DMS 273 (cell line): ENCODE data around the gene PLCB1.
A peak's percentile ranks its signal among the peaks of the same experiment; 100 is the strongest.

Experiments
- DNase-seq: peaks from one replicate; lab custom pipeline; 2025; ENCODE audit not compliant: unreplicated experiment; lab: John Stamatoyannopoulos, UW

PLCB1 gene

DNA sequence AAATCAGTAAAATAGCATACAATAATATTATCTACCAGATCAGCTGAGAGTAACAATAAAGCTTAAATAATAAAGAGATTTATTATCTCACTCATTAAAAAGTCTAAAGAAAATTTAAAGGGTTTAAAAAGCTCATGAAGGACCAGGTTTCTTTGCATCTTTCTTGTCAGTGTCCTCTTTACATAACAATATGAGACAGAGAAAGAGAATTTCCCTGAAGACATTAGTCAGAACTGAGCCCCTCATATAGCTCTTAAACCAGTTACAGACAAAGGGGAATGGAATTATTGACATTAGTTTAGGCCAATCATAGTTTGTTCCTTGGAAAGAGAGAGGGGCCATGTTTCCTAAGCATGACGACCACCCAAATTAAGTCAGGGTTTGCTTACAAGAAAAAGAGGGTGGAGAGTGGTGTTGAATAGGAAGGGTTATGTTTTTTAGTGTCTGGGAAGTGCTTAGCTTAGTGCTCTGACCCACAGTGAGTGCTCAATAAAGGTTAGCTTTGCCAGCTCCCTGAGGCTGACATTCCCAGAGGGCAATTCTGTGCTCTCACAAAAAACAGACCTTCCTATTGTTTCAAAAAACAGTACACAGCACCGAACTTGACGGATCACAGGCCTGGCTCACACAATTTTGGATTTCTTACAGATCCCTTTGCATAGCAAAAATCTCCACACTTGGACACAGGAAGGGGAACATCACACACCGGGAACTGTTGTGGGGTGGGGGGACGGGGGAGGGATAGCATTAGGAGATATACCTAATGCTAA is 3.6 kb upstream of the PLCB1 start:
- DNase-seq, result no peak

DNA sequence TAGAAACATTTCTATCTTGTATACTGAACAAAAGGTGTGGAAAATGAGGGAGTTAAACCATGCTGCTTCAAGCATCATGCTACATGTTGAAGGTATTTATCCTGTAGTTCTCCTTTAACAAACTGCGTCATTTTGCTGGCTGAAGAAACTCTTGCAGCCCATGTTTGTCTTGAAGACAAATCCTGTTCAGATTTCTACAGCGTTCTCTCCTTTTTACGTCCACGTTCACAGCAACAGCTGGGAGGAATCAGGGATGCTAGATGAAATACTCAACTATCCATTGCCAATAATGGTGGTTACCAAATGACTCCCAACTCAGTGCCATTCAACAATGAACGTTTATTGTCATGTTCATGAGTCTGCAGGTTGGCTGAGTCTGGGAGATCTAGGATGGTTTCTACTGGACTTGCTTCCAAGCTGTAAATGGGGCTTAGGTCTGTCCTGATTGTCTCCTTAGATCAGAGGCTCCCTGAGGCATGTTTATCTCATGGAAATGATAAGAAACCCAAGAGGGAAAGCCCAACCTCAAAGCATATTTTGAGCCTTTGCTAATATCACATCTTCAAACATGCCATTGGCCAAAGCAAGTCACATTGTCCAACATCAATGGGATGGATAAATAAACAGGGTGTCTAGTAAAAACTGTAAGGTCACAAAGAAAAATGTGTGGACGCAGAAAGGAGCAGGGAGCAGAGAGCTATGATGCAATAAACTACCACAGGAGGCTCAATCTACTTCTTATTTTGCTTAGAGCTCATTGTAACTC is 2.7 kb upstream of the PLCB1 start:
- no peak for DNase-seq

DNA sequence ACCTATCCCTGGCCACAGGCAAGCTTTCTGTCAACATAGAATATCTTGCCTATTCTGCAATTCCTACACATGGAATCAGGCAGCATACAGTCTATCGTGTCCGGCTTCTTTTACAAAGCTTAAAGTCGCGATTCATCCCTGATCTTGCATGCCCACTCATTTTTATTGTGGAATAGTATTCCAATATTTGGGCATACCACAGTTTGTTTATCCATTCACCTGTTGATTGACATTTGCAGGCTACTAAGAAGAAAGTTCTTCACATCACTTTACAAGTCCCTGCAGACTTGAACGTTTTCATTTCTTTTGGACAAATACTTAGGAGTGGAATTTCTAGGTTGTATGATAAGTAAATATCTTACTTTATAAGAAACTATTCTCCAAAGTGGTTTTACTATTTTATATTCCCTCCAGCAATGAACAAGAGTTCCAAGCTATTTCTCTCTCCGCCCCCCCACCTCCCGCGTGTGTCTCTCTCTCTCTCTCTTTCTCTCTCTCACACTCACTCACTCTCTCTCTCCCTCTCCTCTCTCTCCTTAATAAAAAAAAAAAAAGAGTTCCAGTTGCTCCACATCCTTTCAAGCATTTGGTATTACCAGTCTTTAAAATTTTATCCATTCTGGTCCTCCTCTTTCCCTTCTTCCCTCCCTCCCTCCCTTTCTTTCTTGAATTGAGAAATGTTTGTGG is 1.1 kb upstream of the PLCB1 start:
- no peak for DNase-seq

DNA sequence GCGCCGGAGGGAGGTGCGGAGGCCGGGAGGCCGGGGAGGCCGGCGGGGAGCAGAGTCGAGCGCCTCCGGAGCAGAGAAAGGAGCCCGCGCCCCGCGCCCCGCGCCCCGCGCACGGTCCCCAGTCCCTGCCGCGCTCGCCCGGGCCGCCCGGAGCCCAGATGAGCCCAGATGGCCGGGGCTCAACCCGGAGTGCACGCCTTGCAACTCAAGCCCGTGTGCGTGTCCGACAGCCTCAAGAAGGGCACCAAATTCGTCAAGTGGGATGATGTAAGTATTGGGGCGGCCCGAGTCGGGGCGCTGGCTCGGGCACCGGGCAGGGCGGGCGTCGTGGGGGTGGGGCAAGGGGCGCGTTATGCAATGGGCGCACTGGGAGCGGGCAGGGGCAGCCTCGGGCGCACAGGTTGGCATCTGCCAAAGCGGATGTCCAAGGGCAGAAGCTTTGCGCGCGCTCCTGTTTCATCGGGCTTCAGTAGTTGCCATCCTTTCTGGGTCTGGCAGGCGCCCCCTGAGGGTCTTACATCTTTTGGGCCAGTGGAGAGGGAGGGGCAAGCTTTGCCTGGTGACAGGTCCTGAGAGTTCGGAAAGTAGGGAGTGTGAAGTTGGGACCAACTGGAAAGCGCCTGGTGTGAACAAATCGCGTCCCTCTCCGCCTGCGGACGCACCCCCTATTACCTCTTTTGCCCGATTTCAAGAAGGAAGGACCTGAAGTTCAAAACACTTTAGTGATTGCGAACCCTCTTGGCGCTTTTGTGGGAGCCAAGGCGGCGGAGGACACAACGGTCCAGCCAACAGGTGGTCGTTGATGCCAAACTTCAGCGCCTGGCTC is 631 bp downstream of the PLCB1 start:
- peak; percentile 86 for DNase-seq

DNA sequence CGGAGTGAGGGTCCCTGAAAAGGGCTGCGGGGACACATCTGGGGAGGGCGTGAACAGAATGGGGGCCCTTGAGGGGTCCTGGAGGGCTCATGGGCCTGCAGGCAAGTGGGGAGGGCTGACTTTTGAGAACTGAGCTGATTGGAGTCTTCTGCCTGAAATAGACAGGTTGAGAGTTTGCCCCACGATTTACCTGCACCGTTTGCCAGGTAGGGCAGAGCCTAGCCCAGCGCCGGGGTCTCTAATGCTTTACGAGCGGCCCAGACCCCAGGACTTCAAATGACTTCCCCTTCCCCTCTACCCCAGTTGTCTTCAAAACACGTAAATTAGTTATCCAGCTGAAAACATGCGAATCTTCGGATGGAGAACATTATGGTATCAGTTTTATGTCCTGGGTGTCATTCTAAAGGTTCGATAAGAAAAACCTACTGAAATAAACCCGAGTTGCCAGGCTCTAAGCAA is 1.3 kb downstream of the PLCB1 start:
- no peak for DNase-seq

DNA sequence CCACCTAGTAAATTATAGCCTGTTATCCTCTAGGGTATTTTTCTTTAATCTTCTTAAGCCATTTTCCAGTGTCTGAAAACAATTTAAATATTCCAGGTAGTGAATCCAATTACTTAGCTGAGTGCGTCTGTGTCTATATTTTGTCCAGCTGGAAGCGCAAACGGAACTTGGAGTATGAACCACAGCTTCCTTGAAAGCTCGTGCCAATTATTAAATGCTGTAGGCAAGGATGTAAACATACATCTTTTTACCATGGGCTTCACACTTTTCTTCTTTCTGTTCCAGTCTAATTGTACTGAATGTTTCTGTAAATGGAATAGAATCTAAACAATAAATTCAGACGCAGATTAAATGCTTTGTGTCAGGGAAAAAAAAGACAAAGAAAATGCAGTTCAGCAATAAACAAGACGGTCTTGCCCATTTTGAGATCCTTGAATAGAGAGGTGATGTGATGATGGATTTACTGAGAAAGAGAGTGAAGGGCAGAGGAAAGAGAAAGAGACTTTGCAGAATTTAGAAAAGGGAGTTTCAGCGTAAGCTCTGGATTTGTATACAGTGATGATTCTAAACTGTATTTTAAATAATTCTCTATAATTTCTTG is 1.9 kb downstream of the PLCB1 start:
- DNase-seq, result peak; percentile 27

DNA sequence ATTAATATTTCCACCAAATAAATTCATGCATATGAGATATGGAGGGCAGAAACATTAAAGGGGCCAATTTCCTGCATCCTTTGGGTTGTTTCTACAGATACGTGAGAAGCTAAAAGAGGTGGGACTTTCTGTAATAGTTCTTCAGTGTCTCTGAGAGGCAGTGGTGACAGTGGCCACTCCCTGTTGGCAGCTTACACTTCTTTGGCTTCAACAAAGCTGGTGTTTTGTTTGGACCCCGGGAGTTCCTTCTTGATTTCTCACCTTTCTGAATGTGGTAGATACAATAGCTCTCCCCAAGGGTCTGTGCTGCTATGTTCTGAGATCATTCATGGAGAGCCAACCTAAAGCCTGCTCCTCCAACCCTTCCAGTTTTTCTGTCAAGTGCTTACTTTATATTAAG is 7.8 kb downstream of the PLCB1 start:
- no peak for DNase-seq

DNA sequence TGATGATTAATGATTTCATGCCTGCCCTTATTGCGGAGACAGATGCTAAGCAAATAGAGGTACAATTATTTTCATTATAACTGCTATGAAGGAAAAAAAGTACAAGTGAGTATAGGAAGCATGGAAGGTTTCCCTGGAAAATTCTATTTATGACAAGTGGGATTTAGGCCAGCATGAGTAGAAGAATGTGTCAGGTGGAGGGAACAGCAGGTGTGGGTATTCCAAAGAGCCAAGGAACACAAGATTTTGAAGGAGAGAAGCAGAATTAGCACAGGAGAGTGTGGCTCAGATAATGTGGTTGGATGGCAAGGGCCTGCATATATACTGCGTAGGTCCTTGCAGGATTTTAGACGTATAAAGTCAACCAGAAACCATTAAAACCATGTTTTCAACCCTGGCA is 11.4 kb downstream of the PLCB1 start:
- no peak for DNase-seq

DNA sequence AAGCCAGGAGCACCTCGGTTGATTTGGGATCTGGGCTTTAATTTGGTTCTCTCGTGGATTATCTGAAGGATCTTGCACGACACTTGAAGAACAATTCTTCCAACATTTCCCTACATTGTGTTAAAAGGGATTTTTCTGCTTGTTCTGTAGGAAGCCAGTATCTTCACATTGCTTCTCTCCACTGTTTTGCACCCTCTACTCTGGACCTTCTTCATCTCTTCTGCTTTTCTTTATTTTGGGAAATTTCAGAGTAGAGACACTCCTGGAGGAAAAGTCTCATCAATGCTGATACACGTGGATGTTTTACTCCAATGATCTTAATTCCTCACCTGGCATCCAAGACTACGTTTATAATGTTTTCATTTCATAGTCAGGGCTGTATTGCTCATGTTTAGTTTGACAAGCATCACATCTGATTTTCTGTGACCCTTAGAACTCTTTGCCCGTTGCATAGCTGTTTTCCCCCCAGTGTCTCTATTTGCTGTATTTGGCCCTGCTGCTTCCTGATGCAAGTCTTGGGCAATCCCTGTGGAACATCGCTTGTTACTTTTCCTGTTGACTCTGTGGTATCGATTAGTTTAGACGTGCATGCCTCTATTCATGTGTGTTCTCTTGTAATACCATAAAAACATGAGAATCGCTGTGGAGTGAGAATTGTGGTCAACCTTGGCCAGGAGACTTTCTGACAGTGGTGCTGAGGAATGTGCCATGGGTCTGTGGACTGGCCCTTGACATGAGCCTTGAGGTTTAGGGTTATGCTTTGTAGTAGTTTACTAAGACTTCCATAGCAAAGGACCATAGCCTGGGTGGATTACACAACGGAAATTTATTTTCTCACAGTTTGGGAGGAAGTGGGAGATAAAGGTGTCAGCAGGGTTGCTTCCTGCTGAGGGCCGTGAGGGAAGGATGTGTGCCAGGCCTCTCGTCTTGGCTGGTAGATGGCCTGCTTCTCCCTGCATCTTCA is 12.5 kb downstream of the PLCB1 start:
- DNase-seq, result no peak

DNA sequence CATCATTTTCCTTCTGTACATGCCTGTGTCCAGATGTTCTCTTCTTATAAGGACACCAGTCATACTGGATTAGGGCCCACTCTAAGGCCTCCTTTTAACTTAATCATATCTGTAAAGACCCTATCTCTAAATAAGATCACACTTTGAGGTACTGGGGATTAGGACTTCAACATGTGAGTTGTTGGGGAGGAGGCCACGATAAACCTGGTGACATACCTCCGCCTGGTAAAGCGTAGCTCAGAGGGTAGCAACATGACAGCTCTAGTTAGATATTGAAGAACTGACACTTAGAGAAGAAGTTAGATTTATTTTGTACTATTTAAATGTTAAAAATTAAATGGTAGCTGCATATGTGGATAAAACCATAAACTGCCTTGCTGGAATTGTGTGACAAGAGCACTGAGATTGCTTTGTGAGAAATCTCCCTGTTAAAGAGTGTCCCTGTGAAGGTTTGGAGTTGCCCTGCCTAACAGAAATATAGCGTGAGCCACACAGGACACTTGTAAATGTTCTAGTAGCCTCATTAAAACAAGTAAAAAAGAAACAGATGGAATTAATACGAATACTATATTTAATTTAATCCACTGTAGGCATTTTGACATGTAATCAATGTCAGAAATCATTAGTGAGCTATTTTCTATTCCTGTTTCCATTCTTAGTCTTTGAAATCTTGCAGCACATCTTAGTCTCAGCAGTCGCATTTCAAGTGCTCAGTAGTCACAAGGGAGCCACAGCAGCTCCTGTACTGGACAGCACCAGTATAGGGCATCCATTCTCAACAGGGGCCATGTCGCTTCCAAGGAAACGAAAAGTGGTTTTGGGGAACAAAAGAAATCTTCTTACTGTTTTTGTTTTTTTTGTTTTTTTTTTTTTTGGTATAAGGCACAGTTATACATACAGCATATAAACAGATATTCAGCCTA is 13.4 kb downstream of the PLCB1 start:
- DNase-seq, result no peak

DNA sequence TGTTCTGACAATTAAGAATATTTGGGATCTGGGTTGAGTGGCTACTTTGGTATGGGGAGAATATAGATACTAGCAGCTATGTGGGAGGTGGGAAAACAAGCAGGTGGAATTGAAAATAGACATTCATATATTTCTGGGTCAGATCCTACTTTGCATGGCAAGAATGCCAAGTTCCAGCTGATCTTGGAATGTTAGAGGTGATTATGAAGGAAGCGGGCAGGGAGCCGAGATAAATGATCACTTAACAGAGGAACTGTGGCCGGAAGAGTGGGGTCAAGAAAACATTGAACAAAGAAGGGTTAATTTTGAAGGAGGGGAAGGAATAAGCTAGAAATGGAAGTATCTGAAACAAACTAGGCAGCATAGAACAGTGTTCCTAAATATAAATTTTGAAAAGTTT is 15.4 kb downstream of the PLCB1 start:
- DNase-seq, result no peak

DNA sequence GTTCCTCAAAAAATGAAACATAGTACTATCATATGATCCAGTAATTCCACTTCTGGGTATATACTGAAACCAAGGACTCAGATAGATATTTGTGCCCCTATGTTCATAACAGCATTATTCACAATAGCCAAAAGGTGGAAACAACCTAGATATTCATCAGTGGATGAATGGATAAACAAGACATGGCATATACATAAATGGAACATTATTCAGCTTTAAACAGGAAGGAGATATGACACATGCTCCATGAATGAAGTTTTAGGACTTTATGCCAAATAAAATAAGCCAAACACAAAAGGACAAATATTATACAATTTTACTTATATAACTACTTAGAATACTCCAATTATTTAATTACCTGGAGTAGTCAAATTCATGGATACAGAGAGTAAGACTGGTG is 16.4 kb downstream of the PLCB1 start:
- DNase-seq, result no peak

DNA sequence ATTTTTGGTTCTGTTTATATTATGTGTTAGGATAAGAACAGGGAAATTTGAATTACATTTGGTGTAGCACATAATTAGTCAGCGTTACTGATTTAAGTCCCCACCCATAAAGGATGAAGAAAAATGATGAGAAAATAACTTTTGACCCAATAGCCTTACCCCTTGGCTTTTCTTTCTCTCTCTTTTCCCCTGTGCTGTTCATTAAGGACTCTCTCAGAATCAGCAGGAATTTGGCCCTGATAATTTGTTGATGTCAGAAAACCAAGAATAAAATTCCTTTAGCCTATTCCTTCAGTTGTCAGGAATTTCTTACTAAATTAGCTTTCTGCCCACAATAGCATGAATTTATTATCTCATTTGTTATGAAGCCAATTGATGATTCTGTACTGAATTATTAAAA is 18.5 kb downstream of the PLCB1 start:
- DNase-seq, result no peak

DNA sequence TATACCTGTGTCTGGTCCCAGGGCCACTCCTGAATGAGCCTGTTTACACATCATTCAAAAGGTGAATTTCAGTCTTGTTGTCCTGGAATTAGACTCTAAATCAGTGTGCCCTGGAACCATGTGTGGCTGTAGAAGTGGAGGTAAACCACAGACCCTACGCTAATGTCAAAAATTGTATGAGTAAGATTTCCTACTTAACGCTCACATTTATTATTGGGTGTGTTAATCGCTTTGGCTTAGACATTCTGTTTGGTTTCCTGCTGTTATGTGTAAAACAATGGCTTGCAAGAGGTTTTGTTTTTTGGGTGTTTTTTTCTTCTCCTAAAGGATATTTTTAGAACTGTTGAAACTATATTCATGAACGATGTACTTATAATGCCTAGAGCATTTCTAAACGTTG is 19.3 kb downstream of the PLCB1 start:
- no peak for DNase-seq

DNA sequence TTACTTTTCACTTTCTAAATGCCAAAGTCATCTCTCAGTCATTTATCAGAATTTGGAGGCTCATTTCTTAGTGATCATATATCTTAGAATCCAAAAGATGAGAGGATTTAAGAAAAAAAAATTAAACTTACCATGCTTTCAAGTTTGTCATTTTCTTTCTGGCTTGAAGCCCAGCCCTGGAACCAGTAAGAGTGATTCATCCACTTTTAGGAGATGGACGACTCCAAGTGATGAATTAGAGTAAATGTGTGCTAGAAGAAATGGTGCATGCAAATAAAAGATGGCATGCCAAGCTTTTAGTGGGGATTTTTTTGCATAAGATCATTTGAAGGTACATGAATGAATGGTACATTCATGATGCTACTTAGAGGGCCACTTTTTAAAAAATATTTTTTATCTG is 20.1 kb downstream of the PLCB1 start:
- peak; percentile 12 for DNase-seq

DNA sequence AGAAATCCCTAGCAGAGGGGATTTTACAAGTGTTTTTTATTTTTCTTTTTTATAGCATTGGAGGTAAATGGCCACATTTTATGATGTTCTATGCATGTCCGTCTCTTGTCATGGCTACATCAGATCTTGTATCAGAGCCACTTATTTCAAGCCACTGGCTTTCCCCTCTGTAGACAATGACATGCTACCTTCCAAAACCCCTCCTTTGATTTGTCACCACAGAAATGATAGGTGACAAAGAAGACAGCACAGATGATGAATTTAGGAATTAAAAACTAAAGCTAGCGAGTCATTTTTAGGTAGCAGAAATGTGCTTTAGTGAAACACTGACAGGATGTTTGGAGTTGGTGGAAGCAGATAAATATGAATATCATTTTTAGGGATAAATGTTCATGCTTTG is 20.8 kb downstream of the PLCB1 start:
- DNase-seq, result no peak

DNA sequence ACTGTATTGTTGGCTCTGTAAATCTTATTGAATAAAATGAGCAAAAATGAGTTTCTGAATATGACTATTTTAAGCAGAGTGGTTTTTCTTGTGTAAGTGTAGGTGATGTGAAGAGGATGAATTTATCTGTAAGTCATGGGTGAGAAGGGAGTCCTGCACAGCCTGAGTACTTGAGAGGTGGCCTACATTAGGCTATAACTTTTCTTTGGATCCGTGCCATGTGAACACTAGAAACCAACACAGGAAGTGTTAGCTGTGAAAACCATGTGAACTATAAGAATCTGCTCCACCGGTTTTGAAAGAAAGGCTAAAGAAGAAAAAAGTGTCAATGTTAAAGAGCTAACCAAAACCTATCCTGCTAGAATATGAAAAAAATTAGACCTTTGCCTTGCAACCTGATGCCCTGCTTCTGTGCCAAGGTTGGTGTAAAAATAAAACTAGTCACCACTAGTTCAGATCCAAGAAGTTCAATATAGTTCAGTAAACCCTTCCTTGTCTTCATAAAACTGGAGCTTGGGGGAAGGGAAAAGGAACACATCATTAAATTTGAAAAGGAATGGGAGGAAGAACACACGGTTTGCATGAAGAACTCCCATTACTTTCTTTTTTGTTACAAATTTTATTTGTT is 21.3 kb downstream of the PLCB1 start:
- DNase-seq, result peak; percentile 42

DNA sequence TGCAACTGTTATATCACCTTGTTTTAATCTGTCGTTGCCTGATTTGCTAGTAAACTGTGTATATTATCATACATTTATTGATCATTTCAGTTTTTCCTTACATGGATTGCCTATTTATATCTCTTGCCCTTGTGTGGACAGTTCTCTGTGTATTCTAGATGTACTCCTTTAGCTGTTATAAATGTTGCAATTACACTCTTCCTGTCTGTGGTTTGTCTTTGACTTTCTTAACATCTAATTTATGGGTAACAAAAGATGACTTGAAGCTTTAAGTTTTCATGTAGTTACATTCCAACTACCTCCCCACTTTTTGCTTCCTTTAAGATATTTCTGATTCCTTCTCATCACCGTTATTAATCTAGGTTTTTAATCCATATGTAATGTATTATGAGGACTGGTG is 22.6 kb downstream of the PLCB1 start:
- DNase-seq, result no peak
